Hepatocyte (in vitro differentiated cells): Measurements from ENCODE around the gene PTPRN2. TPM values are rescaled to one million over a fixed set of nuclear protein-coding genes. Genes with fewer than 3 reads are reported as not detected.

Source experiments
- DNase-seq: peaks from one replicate; pipeline ENCODE4 v3.0.0-alpha.2; 2016; ENCODE audit warnings: low spot score
- H2AFZ ChIP-seq: fragments of 200-600 bp; sonication (generic); 2 replicates; pipeline ENCODE4 v1.6.0; 2016; ENCODE audit warnings: antibody characterized with exemption, mild to moderate bottlenecking
- H3K27ac ChIP-seq: fragments of 200-600 bp; sonication (generic); 2 replicates; pipeline ENCODE4 v1.5.1; 2016; ENCODE audit warnings: mild to moderate bottlenecking
- H3K27me3 ChIP-seq: fragments of 200-600 bp; sonication (generic); 2 replicates; pipeline ENCODE4 v1.6.1; 2016
- H3K36me3 ChIP-seq: fragments of 200-600 bp; sonication (generic); replicated peaks from 2 replicates; pipeline ENCODE4 v1.5.1; 2016; ENCODE audit warnings: low read depth; ENCODE audit not compliant: insufficient read depth
- H3K4me1 ChIP-seq: fragments of 200-600 bp; sonication (generic); 2 replicates; pipeline ENCODE4 v1.5.1; 2016; ENCODE audit warnings: mild to moderate bottlenecking, moderate library complexity; ENCODE audit not compliant: insufficient read depth
- H3K4me2 ChIP-seq: fragments of 200-600 bp; sonication (generic); 2 replicates; pipeline ENCODE4 v1.6.0; 2016
- H3K4me3 ChIP-seq: fragments of 200-600 bp; sonication (generic); 2 replicates; pipeline ENCODE4 v1.5.1; 2016; ENCODE audit warnings: mild to moderate bottlenecking
- H3K79me2 ChIP-seq: fragments of 200-600 bp; sonication (generic); 2 replicates; pipeline ENCODE4 v1.6.0; 2017; ENCODE audit warnings: mild to moderate bottlenecking
- H3K9me2 ChIP-seq: fragments of 200-600 bp; sonication (generic); replicated peaks from 2 replicates; pipeline ENCODE4 v1.6.0; 2017; ENCODE audit warnings: mild to moderate bottlenecking; ENCODE audit not compliant: insufficient read depth
- H3K9me3 ChIP-seq: fragments of 200-600 bp; sonication (generic); 2 replicates; pipeline ENCODE4 v1.5.1; 2016; ENCODE audit warnings: low read depth, mild to moderate bottlenecking
- H4K20me1 ChIP-seq: fragments of 200-600 bp; sonication (generic); 2 replicates; pipeline ENCODE4 v1.6.0; 2016; ENCODE audit warnings: mild to moderate bottlenecking; ENCODE audit not compliant: insufficient read depth, poor library complexity, severe bottlenecking
- CTCF ChIP-seq: fragments of 200-600 bp; sonication (generic); IDR thresholded peaks from 2 replicates; pipeline ENCODE4 v1.5.1; 2016; ENCODE audit warnings: antibody characterized with exemption, mild to moderate bottlenecking; ENCODE audit not compliant: poor library complexity
- EZH2 ChIP-seq: fragments of 200-600 bp; sonication (generic); IDR thresholded peaks from 2 replicates; pipeline ENCODE4 v1.6.1; 2016; ENCODE audit warnings: antibody characterized with exemption, mild to moderate bottlenecking, borderline replicate concordance
- EZH2phosphoT487 ChIP-seq: fragments of 200-600 bp; sonication (generic); IDR thresholded peaks from one replicate; pipeline ENCODE4 v1.6.1; 2018; ENCODE audit warnings: antibody characterized with exemption, mild to moderate bottlenecking, low read depth, moderate library complexity; ENCODE audit not compliant: unreplicated experiment, severe bottlenecking
- WGBS: methylation state at CpG from one replicate; pipeline ENCODE4 v1.1.6; 2016; ENCODE audit warnings: low lambda C conversion rate; ENCODE audit errors: missing lambda C conversion rate; 5-methylcytosine and 5-hydroxymethylcytosine counted together
- polyA plus RNA-seq: library from polyadenylated mRNA; unstranded; fragments of >200 nt; fragmentation: Nextera tagmentation; extraction: Ambion mirVana; gene quantifications from 2 replicates; pipeline ENCODE4 v1.2.1, GENCODE V29; 2016
- total RNA-seq: library from RNA; depleted of rRNA; stranded (reverse); fragments of >200 nt; gene quantifications from 2 replicates; pipeline ENCODE4 v1.2.3, GENCODE V29; 2014

Gene PTPRN2
- total and polyA plus RNA-seq, 2 experiments from 2014 or later = 2.1 to 3.3 TPM

GRCh38 chr7:157691586-157692459 lies 895.8 kb downstream of the PTPRN2 start:
- no peaks in the 10 kb centered on the region for H3K9me2 ChIP-seq
- no peaks in the 10 kb centered on the region for H4K20me1 ChIP-seq
- H2AFZ ChIP-seq = no peak overlapping the region
- H3K4me3 ChIP-seq = no peak overlapping the region
- TF ChIP-seq EZH2phosphoT487 (peak; percentile 61), CTCF (no peak), EZH2 (peak; percentile 78)
- H3K27me3 ChIP-seq = peaks cover 84% of the 10 kb centered on the region
- no peak for DNase-seq
- peak overlapping the region; percentile 73 for H3K4me2 ChIP-seq
- no peak overlapping the region for H3K27ac ChIP-seq
- no peaks in the 10 kb centered on the region for H3K36me3 ChIP-seq
- peaks cover 9% of the 10 kb centered on the region for H3K4me1 ChIP-seq
- H3K79me2 ChIP-seq = no peaks in the 10 kb centered on the region
- WGBS = 4% methylated on average over 39 of the region's 64 CpGs
- no peaks in the 10 kb centered on the region for H3K9me3 ChIP-seq

GRCh38 chr7:157690833-157691585 lies 896.6 kb downstream of the PTPRN2 start:
- Histone ChIP-seq H3K27ac (no peak overlapping the region), H3K9me2 (no peaks in the 10 kb centered on the region), H3K27me3 (peaks cover 92% of the 10 kb centered on the region), H4K20me1 (no peaks in the 10 kb centered on the region), H3K36me3 (no peaks in the 10 kb centered on the region), H2AFZ (no peak overlapping the region), H3K79me2 (no peaks in the 10 kb centered on the region), H3K4me2 (peak overlapping the region; percentile 75), H3K4me1 (peaks cover 9% of the 10 kb centered on the region), H3K4me3 (no peak overlapping the region), H3K9me3 (no peaks in the 10 kb centered on the region)
- DNase-seq = no peak
- WGBS = 3% methylated on average over 26 of the region's 72 CpGs
- TF ChIP-seq EZH2 (no peak), CTCF (no peak), EZH2phosphoT487 (no peak)

- Histone ChIP-seq H2AFZ (no peak overlapping the region), H3K27ac (no peak overlapping the region), H4K20me1 (no peaks in the 10 kb centered on the region), H3K4me1 (peaks cover 9% of the 10 kb centered on the region), H3K4me2 (peak overlapping the region; percentile 75), H3K79me2 (no peaks in the 10 kb centered on the region), H3K9me3 (no peaks in the 10 kb centered on the region), H3K9me2 (no peaks in the 10 kb centered on the region), H3K4me3 (no peak overlapping the region), H3K27me3 (peaks cover 95% of the 10 kb centered on the region), H3K36me3 (no peaks in the 10 kb centered on the region)
- DNase-seq = no peak
- TF ChIP-seq EZH2phosphoT487 (peak; percentile 60), CTCF (no peak)
- 4% methylated on average over 61 of the region's 70 CpGs for WGBS
These were observed 897.4 kb downstream of the PTPRN2 start for GRCh38 chr7:157690058-157690832.
